Esophagus muscularis mucosa (tissue), 3 donors: ENCODE results near the gene GOLGB1.

Experiments used
- CTCF ChIP-seq, 3 experiments: fragments of 200-600 bp in 2 of 3; fragments of 450-650 bp in 1 of 3; sonication (generic) in 2 of 3; IDR thresholded peaks; one replicate each; pipeline ENCODE4 v1.5.1; 2017 to 2019; ENCODE audit warnings: antibody characterized with exemption in 3 of 3, mild to moderate bottlenecking in 2 of 3, moderate library complexity in 1 of 3
- POLR2A ChIP-seq: fragments of 450-650 bp; IDR thresholded peaks from one replicate; pipeline ENCODE4 v1.6.1; 2017; ENCODE audit warnings: antibody characterized with exemption, moderate library complexity, mild to moderate bottlenecking, low read depth
- POLR2AphosphoS5 ChIP-seq, 2 donors: sonication (generic); formaldehyde crosslinking; IDR thresholded peaks; one replicate each; pipeline ENCODE4 v1.6.1; 2017; ENCODE audit warnings: antibody characterized with exemption in 2 of 2

DNA sequence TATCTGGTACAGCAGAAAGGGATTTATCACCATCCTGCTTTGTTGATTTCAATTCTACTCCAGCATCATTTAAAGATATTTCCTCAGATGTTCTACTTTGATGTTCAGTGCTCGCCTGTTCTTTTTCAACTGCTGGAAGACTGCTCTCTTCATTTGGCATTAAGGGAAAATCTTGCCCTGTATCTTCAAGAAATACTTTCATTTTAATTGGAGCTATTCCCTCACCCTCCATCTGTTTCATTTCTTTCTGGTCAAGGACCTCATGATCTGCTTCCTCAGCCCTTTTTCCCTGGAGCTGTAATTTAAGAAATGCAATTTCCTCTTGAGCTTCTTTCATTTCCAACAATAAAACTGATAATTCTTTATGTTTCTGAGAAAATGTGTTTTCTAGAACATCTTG, 51.1 kb downstream of the GOLGB1 start:
- no peak for TF ChIP-seq CTCF (IDR thresholded peaks at IDR 0.05)
- TF ChIP-seq POLR2A, result no peak
- no peak for TF ChIP-seq POLR2AphosphoS5 (IDR thresholded peaks at IDR 0.05)
